HepG2 (cell line): ENCODE data around the gene AMBRA1. TPM values are rescaled to one million over a fixed set of nuclear protein-coding genes. Genes with fewer than 3 reads are reported as not detected.
A peak's percentile ranks its signal among the peaks of the same experiment; 100 is the strongest.

Source experiments
- KLF6 ChIP-seq: IDR thresholded peaks from 2 replicates; pipeline ENCODE4 v1.8.0; 2016; ENCODE audit warnings: missing biosample characterization, missing genetic modification reagents
- MNT ChIP-seq: fragments of 450-650 bp; IDR thresholded peaks from 2 replicates; pipeline ENCODE4 v1.6.1; 2016
- MTA1 ChIP-seq: sonication (generic); formaldehyde crosslinking; IDR thresholded peaks from 2 replicates; pipeline ENCODE4 v1.4.0; 2020; ENCODE audit warnings: missing genetic modification reagents, mild to moderate bottlenecking, borderline replicate concordance
- NFYB ChIP-seq: sonication (generic); formaldehyde crosslinking; IDR thresholded peaks from 2 replicates; pipeline ENCODE4 v1.4.0; 2020; ENCODE audit warnings: missing genetic modification reagents
- PHF5A ChIP-seq: IDR thresholded peaks from one replicate; pipeline ENCODE4 v1.6.1; 2018; ENCODE audit warnings: low read depth, missing genetic modification reagents; ENCODE audit not compliant: unreplicated experiment
- SAFB2 ChIP-seq: sonication (generic); formaldehyde crosslinking; IDR thresholded peaks from 2 replicates; pipeline ENCODE4 v1.5.1; 2020; ENCODE audit warnings: missing genetic modification reagents, low read depth, mild to moderate bottlenecking, borderline replicate concordance
- SMAD3 ChIP-seq: sonication (generic); formaldehyde crosslinking; IDR thresholded peaks from 2 replicates; pipeline ENCODE4 v1.4.0; 2020; ENCODE audit warnings: missing genetic modification reagents
- ZFX ChIP-seq: sonication (generic); formaldehyde crosslinking; IDR thresholded peaks from 2 replicates; pipeline ENCODE4 v1.4.0; 2020; ENCODE audit warnings: mild to moderate bottlenecking, low read depth, missing genetic modification reagents, moderate library complexity
- ZNF672 ChIP-seq: sonication (generic); formaldehyde crosslinking; IDR thresholded peaks from 2 replicates; pipeline ENCODE4 v1.8.1; 2022; ENCODE audit warnings: missing genetic modification reagents
- ZNF740 ChIP-seq: sonication (generic); formaldehyde crosslinking; IDR thresholded peaks from 2 replicates; pipeline ENCODE4 v1.4.0; 2020; ENCODE audit warnings: missing genetic modification reagents
- polyA plus RNA-seq, 8 experiments: library from polyadenylated mRNA; depleted of rRNA in 3 of 8; stranded (reverse) in 7 of 8; unstranded in 1 of 8; fragments of >200 nt; fragmentation: Illumina TruSeq in 4 of 8; extraction: Trizol in 4 of 8; gene quantifications; 2 replicates each; pipeline versions ENCODE4 v1.2.1 to v1.2.3, GENCODE V29; 2011 to 2016; ENCODE audit warnings: low read depth in 4 of 8, missing spikeins in 1 of 8, mixed read lengths in 1 of 8; ENCODE audit not compliant: insufficient read depth in 1 of 8
- total RNA-seq, 5 experiments: library from RNA; depleted of rRNA; stranded (reverse); fragments of >200 nt; fragmentation: Illumina TruSeq; extraction: Trizol; gene quantifications; 2 replicates each; pipeline ENCODE4 v1.2.3, GENCODE V29; 2016; ENCODE audit warnings: low read depth in 1 of 5
- TF ChIP-seq, protein P1 (sequence below): sonication (generic); formaldehyde crosslinking; IDR thresholded peaks from 2 replicates; pipeline ENCODE4 v1.4.0; 2020; ENCODE audit warnings: missing genetic modification reagents
- TF ChIP-seq, protein P2 (sequence below): sonication (generic); formaldehyde crosslinking; IDR thresholded peaks from 2 replicates; pipeline ENCODE4 v1.9.0; 2022; ENCODE audit warnings: missing genetic modification reagents, mild to moderate bottlenecking, borderline replicate concordance
- TF ChIP-seq, protein P3 (sequence below), 2 experiments: sonication (generic) in 1 of 2; formaldehyde crosslinking in 1 of 2; IDR thresholded peaks; 2 replicates each; pipeline versions ENCODE4 v1.6.1 to v1.9.0; 2014 to 2022; ENCODE audit warnings: antibody characterized with exemption in 1 of 2, borderline replicate concordance in 1 of 2, inconsistent platforms in 1 of 2, low read depth in 1 of 2, missing genetic modification reagents in 1 of 2
- TF ChIP-seq, protein P4 (sequence below): sonication (generic); formaldehyde crosslinking; IDR thresholded peaks from 2 replicates; pipeline ENCODE4 v1.8.0; 2022; ENCODE audit warnings: missing genetic modification reagents, mild to moderate bottlenecking, borderline replicate concordance

Gene AMBRA1
- total and polyA plus RNA-seq, 2 of the 13 experiments (the other 11 are each of a cell fraction or from before 2014, with no cell fraction given) = 15.7 to 26.0 TPM

DNA sequence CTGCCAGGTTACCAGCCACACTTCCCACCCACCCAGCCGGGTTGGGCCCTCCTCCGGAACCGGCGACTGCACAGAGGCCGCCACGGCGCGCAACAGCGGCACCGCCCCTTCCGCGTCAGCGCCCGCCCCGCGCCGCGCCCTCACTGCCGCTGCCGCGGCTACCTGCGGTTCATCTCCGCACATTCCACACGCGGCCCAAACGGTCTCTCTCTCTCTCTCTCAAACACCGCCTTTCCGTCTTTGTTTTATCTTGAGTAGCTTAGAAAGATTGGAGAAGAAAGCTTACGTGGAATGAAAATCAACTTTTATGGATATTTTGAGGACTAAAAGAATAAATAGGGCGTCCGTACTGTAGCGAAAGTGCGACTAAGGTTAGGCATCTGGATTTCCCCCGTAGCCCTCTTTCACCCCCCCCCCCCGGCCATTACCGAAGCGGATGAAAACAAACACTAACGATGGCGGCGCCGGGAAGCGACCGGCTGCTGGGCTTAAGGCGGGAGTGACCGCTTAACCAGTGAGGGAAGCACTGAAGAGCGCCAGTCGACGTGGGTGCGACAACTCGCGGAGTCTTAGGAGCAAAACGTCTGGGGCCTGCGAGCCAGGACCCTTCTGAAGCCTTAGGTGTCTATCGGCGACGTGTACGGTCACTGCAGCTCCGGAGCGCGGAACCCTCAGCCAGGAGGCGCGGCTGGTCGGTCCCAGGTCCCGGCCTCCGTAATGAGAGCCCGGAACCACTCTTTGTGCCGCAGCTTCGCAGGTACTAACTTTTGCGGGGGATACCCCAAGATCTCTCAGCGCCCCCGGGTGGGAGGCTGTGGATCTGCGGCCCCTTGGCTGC is 23.5 kb upstream of the AMBRA1 start, which contains the start of the genes ATG13 and HARBI1 (continued):
- TF ChIP-seq KLF6 (CRISPR knock-in tag) (peak; percentile 36; the same call in 1 of the 2 replicates), ZNF672 (CRISPR knock-in tag) (no peak), MNT (no peak), PHF5A (CRISPR knock-in tag) (no peak), SMAD3 (peak; percentile 48), SAFB2 (peak; percentile 73; the same call in 1 of the 2 replicates), ZNF740 (CRISPR knock-in tag) (peak; percentile 98), MTA1 (CRISPR knock-in tag) (peak; percentile 8; the same call in 1 of the 2 replicates), NFYB (CRISPR knock-in tag) (peak; percentile 33), ZFX (peak; percentile 72)
- TF ChIP-seq, protein P1, sequence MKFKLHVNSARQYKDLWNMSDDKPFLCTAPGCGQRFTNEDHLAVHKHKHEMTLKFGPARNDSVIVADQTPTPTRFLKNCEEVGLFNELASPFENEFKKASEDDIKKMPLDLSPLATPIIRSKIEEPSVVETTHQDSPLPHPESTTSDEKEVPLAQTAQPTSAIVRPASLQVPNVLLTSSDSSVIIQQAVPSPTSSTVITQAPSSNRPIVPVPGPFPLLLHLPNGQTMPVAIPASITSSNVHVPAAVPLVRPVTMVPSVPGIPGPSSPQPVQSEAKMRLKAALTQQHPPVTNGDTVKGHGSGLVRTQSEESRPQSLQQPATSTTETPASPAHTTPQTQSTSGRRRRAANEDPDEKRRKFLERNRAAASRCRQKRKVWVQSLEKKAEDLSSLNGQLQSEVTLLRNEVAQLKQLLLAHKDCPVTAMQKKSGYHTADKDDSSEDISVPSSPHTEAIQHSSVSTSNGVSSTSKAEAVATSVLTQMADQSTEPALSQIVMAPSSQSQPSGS = 0 out of 2 replicates have a peak, but pooled peaks have one; percentile 32
- TF ChIP-seq, protein P2, sequence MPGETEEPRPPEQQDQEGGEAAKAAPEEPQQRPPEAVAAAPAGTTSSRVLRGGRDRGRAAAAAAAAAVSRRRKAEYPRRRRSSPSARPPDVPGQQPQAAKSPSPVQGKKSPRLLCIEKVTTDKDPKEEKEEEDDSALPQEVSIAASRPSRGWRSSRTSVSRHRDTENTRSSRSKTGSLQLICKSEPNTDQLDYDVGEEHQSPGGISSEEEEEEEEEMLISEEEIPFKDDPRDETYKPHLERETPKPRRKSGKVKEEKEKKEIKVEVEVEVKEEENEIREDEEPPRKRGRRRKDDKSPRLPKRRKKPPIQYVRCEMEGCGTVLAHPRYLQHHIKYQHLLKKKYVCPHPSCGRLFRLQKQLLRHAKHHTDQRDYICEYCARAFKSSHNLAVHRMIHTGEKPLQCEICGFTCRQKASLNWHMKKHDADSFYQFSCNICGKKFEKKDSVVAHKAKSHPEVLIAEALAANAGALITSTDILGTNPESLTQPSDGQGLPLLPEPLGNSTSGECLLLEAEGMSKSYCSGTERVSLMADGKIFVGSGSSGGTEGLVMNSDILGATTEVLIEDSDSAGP (CRISPR knock-in tag) = peak; percentile 69; the same call in 1 of the 2 replicates
- TF ChIP-seq, protein P3, sequence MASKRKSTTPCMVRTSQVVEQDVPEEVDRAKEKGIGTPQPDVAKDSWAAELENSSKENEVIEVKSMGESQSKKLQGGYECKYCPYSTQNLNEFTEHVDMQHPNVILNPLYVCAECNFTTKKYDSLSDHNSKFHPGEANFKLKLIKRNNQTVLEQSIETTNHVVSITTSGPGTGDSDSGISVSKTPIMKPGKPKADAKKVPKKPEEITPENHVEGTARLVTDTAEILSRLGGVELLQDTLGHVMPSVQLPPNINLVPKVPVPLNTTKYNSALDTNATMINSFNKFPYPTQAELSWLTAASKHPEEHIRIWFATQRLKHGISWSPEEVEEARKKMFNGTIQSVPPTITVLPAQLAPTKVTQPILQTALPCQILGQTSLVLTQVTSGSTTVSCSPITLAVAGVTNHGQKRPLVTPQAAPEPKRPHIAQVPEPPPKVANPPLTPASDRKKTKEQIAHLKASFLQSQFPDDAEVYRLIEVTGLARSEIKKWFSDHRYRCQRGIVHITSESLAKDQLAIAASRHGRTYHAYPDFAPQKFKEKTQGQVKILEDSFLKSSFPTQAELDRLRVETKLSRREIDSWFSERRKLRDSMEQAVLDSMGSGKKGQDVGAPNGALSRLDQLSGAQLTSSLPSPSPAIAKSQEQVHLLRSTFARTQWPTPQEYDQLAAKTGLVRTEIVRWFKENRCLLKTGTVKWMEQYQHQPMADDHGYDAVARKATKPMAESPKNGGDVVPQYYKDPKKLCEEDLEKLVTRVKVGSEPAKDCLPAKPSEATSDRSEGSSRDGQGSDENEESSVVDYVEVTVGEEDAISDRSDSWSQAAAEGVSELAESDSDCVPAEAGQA (IDR thresholded peaks at IDR 0.05; ENCODE audit: low read depth) = peak; percentile 57; the same call in 1 of the 2 replicates
- TF ChIP-seq, protein P3 (CRISPR knock-in tag; IDR thresholded peaks at IDR 0.05; ENCODE audit: borderline replicate concordance) = no peak
- TF ChIP-seq, protein P4, sequence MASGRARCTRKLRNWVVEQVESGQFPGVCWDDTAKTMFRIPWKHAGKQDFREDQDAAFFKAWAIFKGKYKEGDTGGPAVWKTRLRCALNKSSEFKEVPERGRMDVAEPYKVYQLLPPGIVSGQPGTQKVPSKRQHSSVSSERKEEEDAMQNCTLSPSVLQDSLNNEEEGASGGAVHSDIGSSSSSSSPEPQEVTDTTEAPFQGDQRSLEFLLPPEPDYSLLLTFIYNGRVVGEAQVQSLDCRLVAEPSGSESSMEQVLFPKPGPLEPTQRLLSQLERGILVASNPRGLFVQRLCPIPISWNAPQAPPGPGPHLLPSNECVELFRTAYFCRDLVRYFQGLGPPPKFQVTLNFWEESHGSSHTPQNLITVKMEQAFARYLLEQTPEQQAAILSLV (CRISPR knock-in tag) = 0 out of 2 replicates have a peak, but pooled peaks have one; percentile 10
